Peyer's patch (tissue), 4 donors: ENCODE data around the gene GPC6. TPM values are rescaled to one million over a fixed set of nuclear protein-coding genes. Genes with fewer than 3 reads are reported as not detected.

Source experiments
- DNase-seq, 3 donors: peaks; one replicate each; pipeline ENCODE4 v3.0.0-alpha.2; 2017 to 2019
- H3K27ac ChIP-seq, 4 donors: fragments of 200-600 bp; sonication (generic); one replicate each; pipeline ENCODE4 v1.5.1; 2016 to 2019
- H3K27me3 ChIP-seq, 2 donors: fragments of 200-600 bp; sonication (generic); one replicate each; pipeline ENCODE4 v1.5.1; 2019
- H3K36me3 ChIP-seq, 3 donors: fragments of 200-600 bp; sonication (generic); one replicate each; pipeline ENCODE4 v1.5.1; 2016 to 2019
- H3K4me1 ChIP-seq, 4 donors: fragments of 200-600 bp; sonication (generic); one replicate each; pipeline ENCODE4 v1.5.1; 2016 to 2019
- H3K4me3 ChIP-seq, 4 donors: fragments of 200-600 bp; sonication (generic); 1 replicate in 3 of 4; 2 replicates in 1 of 4; pipeline ENCODE4 v1.5.1; 2016 to 2019; ENCODE audit warnings: mild to moderate bottlenecking in 1 of 4
- H3K9me3 ChIP-seq, 4 donors: fragments of 200-600 bp; sonication (generic); one replicate each; pipeline ENCODE4 v1.5.1; 2016 to 2019; ENCODE audit warnings: mild to moderate bottlenecking in 1 of 4
- POLR2A ChIP-seq, 2 donors: fragments of 450-650 bp; IDR thresholded peaks; one replicate each; pipeline ENCODE4 v1.5.1; 2017; ENCODE audit warnings: antibody characterized with exemption in 2 of 2, mild to moderate bottlenecking in 2 of 2, moderate library complexity in 2 of 2
- total RNA-seq, 4 donors: library from RNA; depleted of rRNA; stranded (reverse); fragments of >200 nt; gene quantifications; one replicate each; pipeline ENCODE4 v1.1.0, GENCODE V29; 2016
- TF ChIP-seq, protein P1 (sequence below), 6 experiments: fragments of 450-650 bp in 4 of 6; fragments of 200-600 bp in 2 of 6; sonication (generic) in 1 of 6; IDR thresholded peaks; one replicate each; pipeline ENCODE4 v1.5.1; 2017 to 2019; ENCODE audit warnings: antibody characterized with exemption in 6 of 6, mild to moderate bottlenecking in 3 of 6, moderate library complexity in 1 of 6

GPC6 gene
- total RNA-seq, 4 donors from 2014 or later, result 1.6 to 13.2 (median 2.6) TPM

DNA sequence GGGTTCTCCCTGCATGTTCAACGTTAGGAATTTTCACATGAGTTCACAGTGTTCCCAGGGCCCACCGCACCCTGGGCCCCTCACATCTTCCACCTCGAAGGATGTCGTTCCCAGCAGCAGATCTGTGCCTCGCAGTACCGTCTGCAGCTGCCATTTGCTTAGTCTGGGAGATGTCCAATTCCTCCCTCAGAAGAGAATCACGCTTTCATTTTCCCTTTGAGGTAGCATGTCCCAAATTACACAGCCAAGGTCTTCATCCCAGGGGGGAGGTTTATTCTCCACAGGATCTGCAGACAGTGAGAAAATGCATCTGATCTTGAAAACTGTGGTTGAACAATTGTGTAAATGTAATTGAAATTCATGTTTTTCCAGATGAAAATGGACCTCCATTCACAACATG is 1102.7 kb downstream of the GPC6 start:
- Histone ChIP-seq H3K4me3 (no peak overlapping the region), H3K27ac (peak overlapping the region in 2 of 4 donors; percentile 53 to 61), H3K4me1 (peaks cover 0 to 12% (median 0%) of the 10 kb centered on the region in 4 donors), H3K36me3 (no peaks in the 10 kb centered on the region), H3K9me3 (no peaks in the 10 kb centered on the region), H3K27me3 (no peaks in the 10 kb centered on the region)
- DNase-seq, result no peak
- TF ChIP-seq POLR2A (IDR thresholded peaks at IDR 0.05), result no peak
- TF ChIP-seq, protein P1, sequence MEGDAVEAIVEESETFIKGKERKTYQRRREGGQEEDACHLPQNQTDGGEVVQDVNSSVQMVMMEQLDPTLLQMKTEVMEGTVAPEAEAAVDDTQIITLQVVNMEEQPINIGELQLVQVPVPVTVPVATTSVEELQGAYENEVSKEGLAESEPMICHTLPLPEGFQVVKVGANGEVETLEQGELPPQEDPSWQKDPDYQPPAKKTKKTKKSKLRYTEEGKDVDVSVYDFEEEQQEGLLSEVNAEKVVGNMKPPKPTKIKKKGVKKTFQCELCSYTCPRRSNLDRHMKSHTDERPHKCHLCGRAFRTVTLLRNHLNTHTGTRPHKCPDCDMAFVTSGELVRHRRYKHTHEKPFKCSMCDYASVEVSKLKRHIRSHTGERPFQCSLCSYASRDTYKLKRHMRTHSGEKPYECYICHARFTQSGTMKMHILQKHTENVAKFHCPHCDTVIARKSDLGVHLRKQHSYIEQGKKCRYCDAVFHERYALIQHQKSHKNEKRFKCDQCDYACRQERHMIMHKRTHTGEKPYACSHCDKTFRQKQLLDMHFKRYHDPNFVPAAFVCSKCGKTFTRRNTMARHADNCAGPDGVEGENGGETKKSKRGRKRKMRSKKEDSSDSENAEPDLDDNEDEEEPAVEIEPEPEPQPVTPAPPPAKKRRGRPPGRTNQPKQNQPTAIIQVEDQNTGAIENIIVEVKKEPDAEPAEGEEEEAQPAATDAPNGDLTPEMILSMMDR (IDR thresholded peaks at IDR 0.05), result no peak

DNA sequence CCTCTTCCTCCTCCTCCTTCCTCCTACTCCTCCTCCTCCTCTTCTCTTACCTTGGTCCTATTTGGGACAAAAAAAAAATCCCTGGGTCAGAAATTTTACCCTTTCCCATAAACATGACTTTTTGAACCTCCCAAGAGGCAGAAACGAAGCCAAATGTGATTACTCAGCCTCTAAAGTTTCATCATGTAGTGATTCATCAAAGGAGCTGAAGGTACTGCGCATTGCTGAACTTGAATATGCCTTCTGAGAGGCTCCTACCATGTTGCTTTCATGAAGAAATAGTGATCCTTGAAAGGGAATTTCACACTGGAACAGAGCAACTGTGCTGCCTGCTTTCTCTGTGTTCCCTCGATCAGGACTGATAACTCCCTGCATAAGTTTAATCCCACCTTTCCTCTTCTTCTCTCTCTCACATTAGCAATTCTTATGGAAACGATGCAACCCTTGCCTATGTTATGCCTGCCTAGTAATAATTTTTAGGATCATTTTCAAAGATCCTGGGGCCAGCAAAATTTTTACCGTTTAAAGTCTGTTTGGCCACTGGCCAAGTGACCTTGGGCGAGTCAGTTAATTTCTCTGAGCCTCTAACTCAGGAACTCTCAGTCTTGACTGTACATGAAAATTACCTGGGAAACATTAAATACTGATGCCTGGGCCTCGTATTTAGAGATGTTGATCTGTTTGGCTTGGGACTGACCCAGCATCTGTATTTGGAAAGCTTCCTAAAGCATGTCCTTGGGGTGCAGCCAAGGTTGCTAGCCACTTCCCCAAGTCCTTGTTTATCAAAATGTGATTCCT is 1103.3 kb downstream of the GPC6 start:
- no peak overlapping the region for H3K4me3 ChIP-seq
- H3K9me3 ChIP-seq, result no peaks in the 10 kb centered on the region
- DNase-seq, result no peak
- H3K4me1 ChIP-seq, result peaks cover 0 to 12% (median 0%) of the 10 kb centered on the region in 4 donors
- no peaks in the 10 kb centered on the region for H3K36me3 ChIP-seq
- H3K27me3 ChIP-seq, result no peaks in the 10 kb centered on the region
- peak overlapping the region in 2 of 4 donors; percentile 53 to 61 for H3K27ac ChIP-seq
- TF ChIP-seq, protein P1 (IDR thresholded peaks at IDR 0.05), result no peak
- no peak for TF ChIP-seq POLR2A (IDR thresholded peaks at IDR 0.05)

DNA sequence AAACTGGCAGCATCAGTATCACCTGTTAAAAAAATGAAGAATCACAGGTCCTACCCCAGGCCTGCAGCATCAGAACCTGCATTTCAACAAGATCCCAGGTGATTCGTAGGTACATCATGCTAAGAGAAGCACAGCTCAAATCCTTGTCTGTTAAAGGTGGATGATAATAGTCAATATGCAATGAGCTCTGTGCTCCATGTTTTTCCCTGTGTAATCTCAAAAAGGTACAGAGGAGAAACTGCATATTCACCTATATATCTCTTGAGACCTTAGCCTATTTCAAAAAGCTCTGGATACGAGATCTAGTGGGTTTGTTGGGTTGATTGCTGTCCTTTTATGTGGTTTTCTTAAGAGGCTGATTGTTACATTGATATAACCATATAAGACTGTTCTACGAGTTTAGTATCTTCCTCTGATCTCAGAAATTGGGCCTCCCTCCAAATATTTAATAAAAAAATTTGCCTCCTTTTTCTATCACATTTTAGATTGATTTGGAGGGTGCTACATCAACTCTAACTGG is 1104.0 kb downstream of the GPC6 start:
- peaks cover 0 to 12% (median 0%) of the 10 kb centered on the region in 4 donors for H3K4me1 ChIP-seq
- no peak overlapping the region for H3K4me3 ChIP-seq
- no peak for TF ChIP-seq POLR2A (IDR thresholded peaks at IDR 0.05)
- TF ChIP-seq, protein P1 (IDR thresholded peaks at IDR 0.05), result no peak
- peak overlapping the region in 1 of 4 donors; percentile 61 for H3K27ac ChIP-seq
- H3K36me3 ChIP-seq, result no peaks in the 10 kb centered on the region
- H3K27me3 ChIP-seq, result no peaks in the 10 kb centered on the region
- no peaks in the 10 kb centered on the region for H3K9me3 ChIP-seq
- no peak for DNase-seq

DNA sequence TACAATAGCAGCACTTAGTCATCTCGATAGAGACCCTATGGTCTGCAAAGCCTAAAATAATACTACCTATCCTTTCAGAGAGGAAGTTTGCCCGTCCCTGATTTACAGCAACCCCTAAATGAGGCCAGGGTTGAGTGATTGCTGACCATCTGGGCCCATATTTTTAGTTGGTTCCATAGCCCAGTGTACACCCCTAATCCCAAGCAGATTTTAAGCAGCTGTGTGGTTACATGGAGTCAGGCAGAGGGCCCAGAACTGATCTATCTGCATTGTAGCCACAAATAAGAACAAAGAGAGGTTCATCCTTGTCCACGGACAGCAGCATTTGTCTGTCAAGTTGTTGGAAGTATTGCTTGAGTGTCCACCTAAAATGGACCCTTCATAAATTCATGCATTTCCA is 1104.7 kb downstream of the GPC6 start:
- no peaks in the 10 kb centered on the region for H3K9me3 ChIP-seq
- no peak for TF ChIP-seq POLR2A (IDR thresholded peaks at IDR 0.05)
- TF ChIP-seq, protein P1 (IDR thresholded peaks at IDR 0.05), result no peak
- H3K27me3 ChIP-seq, result no peaks in the 10 kb centered on the region
- H3K27ac ChIP-seq, result no peak overlapping the region
- H3K4me3 ChIP-seq, result no peak overlapping the region
- no peak for DNase-seq
- H3K4me1 ChIP-seq, result peaks cover 0 to 12% (median 0%) of the 10 kb centered on the region in 4 donors
- H3K36me3 ChIP-seq, result no peaks in the 10 kb centered on the region

DNA sequence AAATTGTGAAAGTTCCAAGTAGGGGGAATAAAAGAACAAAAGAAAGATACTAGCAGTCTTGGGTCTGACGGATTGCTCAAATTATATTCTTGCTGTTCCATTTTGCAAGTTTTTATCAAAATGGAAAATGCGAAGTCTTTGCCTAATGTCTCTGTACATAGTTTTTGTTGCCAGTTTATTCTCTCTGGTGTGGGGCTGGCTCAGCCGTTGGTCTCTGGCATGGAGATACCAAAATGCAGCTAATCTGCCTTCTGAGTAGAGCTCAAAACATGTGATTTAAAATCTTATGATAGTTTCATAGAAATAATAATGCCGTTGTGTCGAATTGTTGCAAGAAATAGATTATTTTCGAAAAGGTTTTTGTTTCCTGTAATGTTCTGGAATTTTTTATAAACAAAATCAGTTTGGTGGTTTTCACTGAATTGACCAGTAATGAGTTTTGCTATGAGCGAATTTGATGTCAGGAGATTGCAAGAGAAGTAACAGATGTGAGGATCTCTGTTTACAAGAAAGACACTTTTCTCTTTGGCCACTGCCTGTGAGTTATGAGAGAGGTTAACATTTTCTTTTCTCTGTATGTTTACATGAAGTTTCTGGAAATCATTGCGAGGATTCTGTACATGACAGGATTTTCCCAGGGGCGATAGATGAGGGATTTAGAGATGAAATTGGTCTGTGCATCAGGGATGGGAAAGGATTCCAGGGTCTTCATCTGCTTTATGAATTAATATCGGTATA is 1105.9 kb downstream of the GPC6 start:
- H3K27me3 ChIP-seq, result no peaks in the 10 kb centered on the region
- no peak for DNase-seq

More for the DNA sequence above, 1105.9 kb downstream of the GPC6 start:
- H3K27ac ChIP-seq, result peak overlapping the region in 1 of 4 donors; percentile 2
- no peak overlapping the region for H3K4me3 ChIP-seq
- H3K36me3 ChIP-seq, result no peaks in the 10 kb centered on the region
- TF ChIP-seq POLR2A (IDR thresholded peaks at IDR 0.05), result no peak
- TF ChIP-seq, protein P1 (IDR thresholded peaks at IDR 0.05), result no peak
- peaks cover 0 to 12% (median 0%) of the 10 kb centered on the region in 4 donors for H3K4me1 ChIP-seq
- no peaks in the 10 kb centered on the region for H3K9me3 ChIP-seq
